ENCODE data around the gene SMIM23.

GRCh38 chr5:171832775-171833174 lies 47.2 kb downstream of the SMIM23 start:
- TF ChIP-seq CTCF (conservative IDR thresholded peaks at IDR 0.05; ENCODE audit: low read length) (no peak), EZH2phosphoT487 (IDR thresholded peaks at IDR 0.05; ENCODE audit: borderline replicate concordance, low read depth, low read length) (no peak)

Data from OCI-LY7 (cell line).